H7 (cell line): ENCODE results near the gene ARHGAP44. TPM values are rescaled to one million over a fixed set of nuclear protein-coding genes. Genes with fewer than 3 reads are reported as not detected.

Experiments used
- DNase-seq: peaks from one replicate; pipeline ENCODE4 v3.0.0; 2012
- H3K27me3 ChIP-seq: 2 replicates; pipeline ENCODE4 v1.6.0; 2011; ENCODE audit warnings: mild to moderate bottlenecking, low read length; ENCODE audit not compliant: control insufficient read depth, insufficient read depth
- H3K36me3 ChIP-seq: replicated peaks from 2 replicates; pipeline ENCODE4 v1.5.1; 2011; ENCODE audit warnings: low read length; ENCODE audit not compliant: control insufficient read depth, insufficient read depth
- H3K4me3 ChIP-seq: 2 replicates; pipeline ENCODE4 v1.5.1; 2011; ENCODE audit warnings: low read depth, mild to moderate bottlenecking, control low read depth, low read length, moderate library complexity; ENCODE audit not compliant: insufficient read depth
- total RNA-seq: library from RNA; depleted of rRNA; stranded (reverse); fragments of >200 nt; shearing (Covaris generic); gene quantifications from 2 replicates; pipeline ENCODE4 v1.2.3, GENCODE V29; 2014

ARHGAP44 gene
- total RNA-seq, 1 experiment from 2014 or later = 9.2 TPM

- H3K36me3 ChIP-seq = peaks cover 47% of the 10 kb centered on the region
- DNase-seq = no peak
Measured at GRCh38 chr17:13004336-13004735, 215.0 kb downstream of the ARHGAP44 start.

GRCh38 chr17:13005530-13005929 lies 216.2 kb downstream of the ARHGAP44 start:
- Histone ChIP-seq H3K4me3 (no peak overlapping the region), H3K36me3 (peaks cover 42% of the 10 kb centered on the region), H3K27me3 (no peaks in the 10 kb centered on the region)
- no peak for DNase-seq

More at GRCh38 chr17:13004336-13004735, 215.0 kb downstream of the ARHGAP44 start:
- H3K27me3 ChIP-seq = no peaks in the 10 kb centered on the region
- no peak overlapping the region for H3K4me3 ChIP-seq

- no peak for DNase-seq
- no peak overlapping the region for H3K4me3 ChIP-seq
- no peaks in the 10 kb centered on the region for H3K27me3 ChIP-seq
- peaks cover 43% of the 10 kb centered on the region for H3K36me3 ChIP-seq
Measured at GRCh38 chr17:13008461-13008860, 219.2 kb downstream of the ARHGAP44 start.

GRCh38 chr17:13010959-13011358 lies 221.7 kb downstream of the ARHGAP44 start:
- no peak for DNase-seq
- H3K36me3 ChIP-seq = peaks cover 49% of the 10 kb centered on the region
- no peak overlapping the region for H3K4me3 ChIP-seq
- H3K27me3 ChIP-seq = no peaks in the 10 kb centered on the region

GRCh38 chr17:13014801-13015200 lies 225.5 kb downstream of the ARHGAP44 start:
- H3K36me3 ChIP-seq = peaks cover 47% of the 10 kb centered on the region

GRCh38 chr17:13016881-13017654 lies 227.8 kb downstream of the ARHGAP44 start:
- no peaks in the 10 kb centered on the region for H3K27me3 ChIP-seq
- peaks cover 37% of the 10 kb centered on the region for H3K36me3 ChIP-seq
- DNase-seq = no peak
- peak overlapping the region; percentile 95 for H3K4me3 ChIP-seq

More at GRCh38 chr17:13014801-13015200, 225.5 kb downstream of the ARHGAP44 start:
- Histone ChIP-seq H3K27me3 (no peaks in the 10 kb centered on the region), H3K4me3 (no peak overlapping the region)
- no peak for DNase-seq

- peak; percentile 97 for DNase-seq
- Histone ChIP-seq H3K27me3 (no peaks in the 10 kb centered on the region), H3K36me3 (peaks cover 30% of the 10 kb centered on the region), H3K4me3 (peak within 1 kb of the TSS; percentile 95)
Measured at GRCh38 chr17:13017655-13018459, 228.6 kb downstream of the ARHGAP44 start, which contains the start of gene ELAC2. ELAC2 (minus strand) TSS chr17:13018027; CDS start chr17:13017947, 80 bp downstream.

GRCh38 chr17:13024016-13024415 lies 234.7 kb downstream of the ARHGAP44 start:
- no peaks in the 10 kb centered on the region for H3K36me3 ChIP-seq
- DNase-seq = no peak
- H3K4me3 ChIP-seq = no peak overlapping the region
- no peaks in the 10 kb centered on the region for H3K27me3 ChIP-seq

GRCh38 chr17:13024526-13025257 lies 235.4 kb downstream of the ARHGAP44 start:
- peak; percentile 88 for DNase-seq
- Histone ChIP-seq H3K36me3 (no peaks in the 10 kb centered on the region), H3K27me3 (no peaks in the 10 kb centered on the region), H3K4me3 (peak overlapping the region; percentile 27)

GRCh38 chr17:13025258-13025627 lies 235.9 kb downstream of the ARHGAP44 start:
- DNase-seq = no peak
- Histone ChIP-seq H3K36me3 (no peaks in the 10 kb centered on the region), H3K4me3 (no peak overlapping the region), H3K27me3 (no peaks in the 10 kb centered on the region)

GRCh38 chr17:13025687-13026086 lies 236.4 kb downstream of the ARHGAP44 start:
- H3K4me3 ChIP-seq = no peak overlapping the region
- no peak for DNase-seq
- H3K36me3 ChIP-seq = no peaks in the 10 kb centered on the region
- H3K27me3 ChIP-seq = no peaks in the 10 kb centered on the region

- Histone ChIP-seq H3K27me3 (no peaks in the 10 kb centered on the region), H3K4me3 (no peak overlapping the region), H3K36me3 (no peaks in the 10 kb centered on the region)
- no peak for DNase-seq
Measured at GRCh38 chr17:13027246-13027645, 237.9 kb downstream of the ARHGAP44 start.

- Histone ChIP-seq H3K4me3 (no peak overlapping the region), H3K27me3 (no peaks in the 10 kb centered on the region), H3K36me3 (no peaks in the 10 kb centered on the region)
- DNase-seq = no peak
Measured at GRCh38 chr17:13029340-13029739, 240.0 kb downstream of the ARHGAP44 start.

GRCh38 chr17:13030056-13030455 lies 240.8 kb downstream of the ARHGAP44 start:
- no peak overlapping the region for H3K4me3 ChIP-seq
- DNase-seq = no peak
- H3K36me3 ChIP-seq = no peaks in the 10 kb centered on the region
- H3K27me3 ChIP-seq = no peaks in the 10 kb centered on the region
